GM08714 (cell line): ENCODE results near the gene CHPF2.

Experiments
- H3K4me3 ChIP-seq: fragments of 200-500 bp; sonication (Bioruptor generic); 2 replicates; pipeline ENCODE4 v1.5.1; 2014; ENCODE audit warnings: mild to moderate bottlenecking, low read length, inconsistent platforms
- ZNF274 ChIP-seq: IDR thresholded peaks from 2 replicates; pipeline ENCODE4 v1.6.1; 2012; ENCODE audit warnings: mild to moderate bottlenecking, low read depth, low read length

Gene CHPF2

GRCh38 chr7:151280388-151281019 is 48.2 kb downstream of the CHPF2 start:
- H3K4me3 ChIP-seq = no peak overlapping the region
- TF ChIP-seq ZNF274 = no peak

- TF ChIP-seq ZNF274 = no peak
- H3K4me3 ChIP-seq = no peak overlapping the region
Measured at GRCh38 chr7:151281686-151282085, 49.4 kb downstream of the CHPF2 start.

- H3K4me3 ChIP-seq = no peak overlapping the region
- TF ChIP-seq ZNF274 = no peak
Measured at GRCh38 chr7:151282111-151282510, 49.8 kb downstream of the CHPF2 start.

GRCh38 chr7:151283302-151283701 is 51.0 kb downstream of the CHPF2 start:
- no peak for TF ChIP-seq ZNF274
- no peak overlapping the region for H3K4me3 ChIP-seq

GRCh38 chr7:151286148-151286547 is 53.9 kb downstream of the CHPF2 start:
- no peak for TF ChIP-seq ZNF274

More at GRCh38 chr7:151286148-151286547, 53.9 kb downstream of the CHPF2 start:
- no peak overlapping the region for H3K4me3 ChIP-seq
